NK-92 treated with Interleukin-12 subunit alpha and Interleukin-12 subunit beta, amount 100 ng/mL, for 24 hours (cell line): Measurements from ENCODE around the gene BACH2.
"Not testable (repeated sequence)": the region's sequence is repeated elsewhere in the genome, so short reads cannot be mapped to it uniquely, and the experiment has no call there.

Experiments used
- DNase-seq: peaks from one replicate; lab custom pipeline; 2025; lab: John Stamatoyannopoulos, UW

Gene BACH2

DNA sequence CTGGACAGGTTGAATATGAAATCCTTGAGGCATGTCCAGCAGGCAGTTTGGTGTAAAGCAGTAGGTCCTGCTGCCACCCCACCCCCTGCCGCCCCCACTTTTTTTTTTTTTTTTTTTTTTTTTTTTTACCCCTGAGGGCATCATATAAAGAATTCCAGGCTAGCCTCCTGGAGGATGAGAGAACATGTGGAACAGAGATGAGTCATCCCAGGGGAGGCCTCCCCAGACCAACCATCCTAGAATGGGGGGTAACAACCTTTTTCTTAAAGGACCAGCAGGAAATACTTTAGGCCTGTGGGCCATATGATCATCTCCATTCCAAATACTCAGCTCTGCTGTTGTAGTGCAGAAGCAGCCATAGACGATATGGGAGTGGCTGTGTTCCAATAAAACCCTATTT lies 231.5 kb downstream of the BACH2 start:
- DNase-seq: no peak

DNA sequence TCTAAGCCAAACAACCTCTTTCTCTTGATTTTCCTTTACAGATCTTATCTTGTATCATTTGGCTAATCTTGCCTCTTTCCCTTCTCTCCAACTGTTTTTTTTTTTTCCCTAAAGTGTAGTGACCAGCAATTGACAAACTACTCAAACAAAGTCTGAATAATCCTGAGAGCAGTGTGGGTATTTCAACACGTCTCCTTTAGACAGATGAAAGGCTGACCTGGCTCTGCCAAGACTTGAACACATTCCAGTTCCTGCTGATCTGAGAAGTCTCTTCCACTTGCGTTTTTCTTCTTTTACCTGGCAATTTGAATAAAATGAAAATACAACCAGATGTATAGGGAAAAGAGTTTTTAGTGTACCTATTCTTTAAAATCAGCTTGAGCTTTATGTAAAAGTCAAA lies 234.0 kb downstream of the BACH2 start:
- DNase-seq: no peak

DNA sequence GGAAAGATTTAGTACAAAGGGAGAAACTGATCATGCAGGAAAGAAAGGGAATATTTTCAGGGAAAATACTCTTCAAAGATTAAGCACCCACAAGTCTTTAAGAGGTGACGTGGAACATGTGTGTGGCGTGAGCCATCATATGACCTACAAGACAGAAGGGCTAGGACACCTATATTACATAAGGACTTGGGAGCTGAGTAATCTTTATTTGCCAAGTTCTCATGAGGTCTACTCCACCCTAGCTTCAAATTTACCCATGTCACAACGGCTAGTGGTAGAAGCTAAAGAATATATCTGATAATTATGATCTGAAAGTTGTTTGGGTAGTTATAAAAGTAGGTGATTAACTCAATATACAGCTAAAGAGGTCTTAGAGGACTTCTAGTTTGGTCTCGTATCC lies 234.6 kb downstream of the BACH2 start:
- DNase-seq: no peak

DNA sequence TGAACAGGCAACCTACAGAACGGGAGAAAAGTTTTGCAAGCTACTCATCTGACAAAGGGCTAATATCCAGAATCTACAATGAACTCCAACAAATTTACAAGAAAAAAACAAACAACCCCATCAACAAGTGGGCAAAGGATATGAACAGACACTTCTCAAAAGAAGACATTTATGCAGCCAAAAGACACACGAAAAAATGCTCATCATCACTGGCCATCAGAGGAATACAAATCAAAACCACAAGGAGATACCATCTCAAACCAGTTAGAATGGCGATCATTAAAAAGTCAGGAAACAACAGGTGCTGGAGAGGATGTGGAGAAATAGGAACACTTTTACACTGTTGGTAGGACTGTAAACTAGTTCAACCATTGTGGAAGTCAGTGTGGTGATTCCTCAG lies 237.5 kb downstream of the BACH2 start:
- DNase-seq: not testable (repeated sequence)

DNA sequence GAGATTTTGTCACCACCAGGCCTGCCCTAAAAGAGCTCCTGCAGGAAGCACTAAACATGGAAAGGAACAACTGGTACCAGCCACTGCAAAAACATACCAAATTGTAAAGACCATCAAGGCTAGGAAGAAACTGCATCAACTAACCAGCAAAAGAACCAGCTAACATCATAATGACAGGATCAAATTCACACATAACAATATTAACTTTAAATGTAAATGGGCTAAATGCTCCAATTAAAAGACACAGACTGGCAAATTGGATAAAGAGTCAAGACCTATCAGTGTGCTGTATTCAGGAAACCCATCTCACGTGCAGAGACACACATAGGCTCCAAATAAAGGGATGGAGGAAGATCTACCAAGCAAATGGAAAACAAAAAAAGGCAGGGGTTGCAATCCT lies 240.7 kb downstream of the BACH2 start:
- not testable (repeated sequence) for DNase-seq

DNA sequence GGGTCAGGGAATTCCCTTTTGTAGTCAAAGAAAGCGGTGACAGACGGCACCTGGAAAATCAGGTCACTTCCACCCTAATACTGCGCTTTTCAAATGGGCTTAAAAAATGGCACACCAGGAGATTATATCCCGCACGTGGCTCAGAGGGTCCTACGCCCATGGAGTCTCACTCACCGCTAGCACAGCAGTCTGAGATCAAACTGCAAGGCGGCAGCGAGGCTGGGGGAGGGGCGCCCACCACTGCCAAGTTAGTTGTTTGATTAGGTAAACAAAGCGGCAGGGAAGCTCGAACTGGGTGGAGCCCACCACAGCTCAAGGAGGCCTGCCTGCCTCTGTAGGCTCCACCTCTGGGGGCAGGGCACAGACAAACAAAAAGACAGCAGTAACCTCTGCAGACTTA lies 242.4 kb downstream of the BACH2 start:
- not testable (repeated sequence) for DNase-seq

DNA sequence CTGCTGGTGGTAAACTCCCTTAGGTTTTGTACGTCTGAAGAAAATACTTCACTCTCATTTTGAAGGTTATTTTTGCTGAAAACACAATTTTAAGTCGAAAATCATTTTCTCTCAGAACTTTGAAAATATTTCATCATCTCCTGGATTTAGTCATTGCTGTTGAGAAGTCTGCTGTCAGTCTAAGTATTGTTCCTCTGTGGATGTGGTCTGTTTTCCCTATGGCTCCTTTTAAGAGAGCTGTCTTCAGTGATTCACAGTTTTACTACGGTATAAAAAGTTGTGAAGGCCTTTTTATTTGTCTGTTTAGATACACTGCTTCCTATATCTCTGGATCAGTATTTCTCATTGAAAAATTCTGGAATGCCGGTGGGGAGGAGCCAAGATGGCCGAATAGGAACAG lies 243.0 kb downstream of the BACH2 start:
- no peak for DNase-seq

DNA sequence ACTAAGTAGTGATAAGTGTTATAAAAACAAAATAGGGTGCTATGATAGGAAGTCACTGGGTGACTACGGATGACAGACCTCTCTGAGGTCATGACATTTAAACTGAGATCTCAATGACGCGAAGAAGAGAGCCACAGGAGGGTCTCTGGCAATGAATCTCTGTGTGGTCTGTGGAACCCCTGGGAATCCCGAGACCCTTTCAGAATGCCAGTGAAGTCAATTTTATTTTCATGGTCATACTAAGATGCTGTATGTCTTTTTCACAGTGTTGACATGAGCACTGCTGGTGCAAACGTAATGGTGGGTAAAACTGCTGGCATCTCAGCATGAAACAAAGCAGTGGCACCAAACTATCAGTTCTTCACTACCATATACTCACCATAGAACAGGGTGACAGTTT lies 247.3 kb downstream of the BACH2 start:
- DNase-seq: no peak

DNA sequence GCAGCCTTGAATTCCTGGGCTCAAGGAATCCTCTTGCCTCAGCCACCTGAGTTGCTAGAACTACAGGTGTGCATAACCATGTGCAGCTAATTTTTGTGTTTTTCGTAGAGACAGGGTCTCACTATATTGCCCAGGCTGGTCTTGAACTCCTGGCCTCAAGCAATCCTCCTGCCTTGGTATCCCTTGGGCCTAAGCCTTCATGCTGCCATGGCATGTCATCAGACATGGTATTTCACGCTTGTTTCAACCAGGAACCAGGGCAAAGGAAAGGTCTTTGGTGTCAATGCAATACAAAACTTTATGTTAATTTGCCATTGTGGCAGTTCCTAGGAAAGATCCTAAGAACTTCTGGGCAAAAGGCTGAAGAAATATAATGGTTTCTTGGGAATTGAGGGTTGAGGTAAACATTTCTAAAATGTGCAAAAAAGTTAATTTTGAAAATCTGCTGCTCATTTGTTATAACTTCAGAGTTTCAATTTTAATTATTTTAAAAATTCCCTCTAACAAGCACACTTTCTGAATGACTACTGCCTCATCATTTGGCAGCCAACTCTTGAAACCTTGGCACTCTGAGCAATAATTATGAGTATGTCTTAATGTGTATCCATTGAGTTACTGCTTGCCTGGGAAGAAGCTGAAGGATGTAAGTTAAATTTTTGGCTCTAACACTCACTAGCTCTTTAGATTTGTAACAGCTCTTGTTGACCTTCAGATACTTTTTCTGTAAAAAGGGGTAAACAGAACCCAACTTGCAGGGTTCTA lies 248.3 kb downstream of the BACH2 start:
- DNase-seq: no peak

DNA sequence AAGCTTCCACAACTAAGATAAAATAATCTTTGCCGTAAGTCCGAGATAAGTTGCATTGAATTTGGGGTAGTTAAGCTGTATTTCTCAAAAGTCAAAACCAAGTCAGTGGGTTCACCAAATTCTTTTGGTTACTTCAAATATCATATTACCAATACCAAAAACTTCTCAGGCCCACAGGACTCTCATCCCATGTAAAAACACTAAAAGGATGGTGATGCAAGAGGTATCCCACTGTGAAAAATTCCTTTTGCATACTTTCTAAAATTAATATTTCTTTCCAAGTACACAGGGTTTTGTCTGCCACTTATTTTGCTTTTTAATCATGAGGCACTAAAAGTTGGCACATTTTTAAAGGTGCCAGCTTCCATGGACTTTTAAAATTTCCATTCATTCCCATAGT lies 251.1 kb downstream of the BACH2 start:
- no peak for DNase-seq

DNA sequence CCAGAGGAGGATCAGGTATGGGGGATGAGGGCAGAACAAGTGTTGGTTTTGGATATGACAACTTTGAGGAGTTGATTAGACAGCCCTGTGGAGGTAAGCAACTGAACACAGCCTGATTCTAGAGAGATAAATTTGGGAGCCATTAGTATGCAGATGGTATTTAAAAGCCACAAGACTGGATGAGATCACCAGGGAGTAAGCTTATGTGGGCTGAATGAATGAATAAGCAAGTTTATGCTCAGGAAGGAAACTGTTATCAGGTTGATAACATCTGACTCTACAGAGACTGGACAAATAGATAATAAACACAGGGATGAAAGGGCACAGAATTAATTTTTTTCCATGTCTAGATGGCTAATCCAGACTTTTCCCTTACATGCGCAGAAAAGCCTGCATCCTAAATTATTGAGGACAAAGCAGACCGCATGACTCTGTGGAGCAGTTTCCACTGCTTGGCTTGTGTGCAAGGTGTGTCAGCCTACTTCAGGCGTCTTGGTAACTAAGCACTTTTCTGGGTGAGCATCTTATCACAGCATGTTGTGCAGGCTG lies 251.7 kb downstream of the BACH2 start:
- no peak for DNase-seq

DNA sequence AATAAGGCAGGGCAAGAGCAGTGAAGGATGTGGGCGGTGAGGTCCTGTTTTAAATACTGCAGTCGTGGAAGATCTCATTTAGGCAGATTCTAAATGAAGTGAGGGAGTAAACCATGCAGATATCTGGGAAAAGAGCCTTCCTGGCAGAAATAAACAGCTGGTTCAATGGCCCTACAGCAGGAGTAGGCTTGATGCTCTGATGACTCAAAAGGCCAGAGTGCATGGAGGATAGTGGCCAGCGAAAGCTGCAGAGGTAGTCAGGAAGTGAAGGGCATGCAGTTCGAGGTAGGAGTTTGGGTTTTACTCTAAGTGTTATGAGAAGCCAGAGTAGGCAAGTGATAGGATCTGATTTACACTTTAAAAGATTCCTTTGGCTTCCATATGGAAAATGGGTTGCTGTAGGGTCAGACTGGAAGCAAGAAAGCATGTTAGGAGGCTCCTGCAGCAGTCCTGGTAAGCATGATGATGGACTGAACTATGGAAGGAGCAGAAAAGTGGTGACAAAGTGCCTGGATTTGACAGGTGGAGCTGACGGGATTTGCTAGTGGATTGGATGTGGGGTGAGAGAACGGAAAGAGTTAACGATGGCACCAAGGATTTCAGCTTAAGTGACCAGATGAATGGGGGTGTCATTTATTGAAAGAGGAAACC lies 252.3 kb downstream of the BACH2 start:
- no peak for DNase-seq

DNA sequence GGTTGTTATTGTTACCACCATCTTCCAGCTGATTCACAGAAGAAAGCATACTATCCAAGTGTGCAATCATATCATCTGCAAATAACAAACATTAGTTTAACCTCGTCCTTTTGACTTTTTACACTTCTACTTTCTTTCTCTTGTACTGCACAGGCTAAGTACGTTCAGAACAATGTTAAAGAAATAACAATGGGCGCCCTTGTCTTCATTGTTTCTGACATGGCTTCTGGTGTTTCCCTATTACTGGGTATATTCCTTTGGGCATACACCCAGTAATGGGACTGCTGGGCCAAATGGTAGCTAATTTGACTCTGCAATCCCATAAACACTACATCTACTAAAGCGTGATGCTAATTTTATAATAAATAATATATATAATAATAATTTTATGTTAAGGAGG lies 255.7 kb downstream of the BACH2 start:
- no peak for DNase-seq

DNA sequence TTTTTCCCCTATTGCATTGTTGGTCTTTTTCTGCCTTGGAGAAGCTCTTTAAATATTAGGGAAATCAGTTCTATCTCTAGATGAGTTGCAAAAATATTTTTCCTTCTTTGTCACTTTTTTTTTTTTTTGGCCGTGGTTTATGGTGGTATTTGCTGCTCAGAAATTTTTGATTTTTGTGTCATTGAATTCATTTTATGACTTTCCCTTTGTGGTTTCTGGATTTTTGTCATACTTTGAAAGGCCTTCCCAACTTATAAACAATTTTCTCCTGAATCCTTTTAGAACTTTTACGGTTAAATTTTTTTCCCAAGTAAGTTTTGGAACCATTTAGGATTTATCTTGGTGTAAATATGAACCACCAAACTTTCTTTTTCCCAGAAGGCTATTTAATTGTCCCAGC lies 256.7 kb downstream of the BACH2 start:
- no peak for DNase-seq

DNA sequence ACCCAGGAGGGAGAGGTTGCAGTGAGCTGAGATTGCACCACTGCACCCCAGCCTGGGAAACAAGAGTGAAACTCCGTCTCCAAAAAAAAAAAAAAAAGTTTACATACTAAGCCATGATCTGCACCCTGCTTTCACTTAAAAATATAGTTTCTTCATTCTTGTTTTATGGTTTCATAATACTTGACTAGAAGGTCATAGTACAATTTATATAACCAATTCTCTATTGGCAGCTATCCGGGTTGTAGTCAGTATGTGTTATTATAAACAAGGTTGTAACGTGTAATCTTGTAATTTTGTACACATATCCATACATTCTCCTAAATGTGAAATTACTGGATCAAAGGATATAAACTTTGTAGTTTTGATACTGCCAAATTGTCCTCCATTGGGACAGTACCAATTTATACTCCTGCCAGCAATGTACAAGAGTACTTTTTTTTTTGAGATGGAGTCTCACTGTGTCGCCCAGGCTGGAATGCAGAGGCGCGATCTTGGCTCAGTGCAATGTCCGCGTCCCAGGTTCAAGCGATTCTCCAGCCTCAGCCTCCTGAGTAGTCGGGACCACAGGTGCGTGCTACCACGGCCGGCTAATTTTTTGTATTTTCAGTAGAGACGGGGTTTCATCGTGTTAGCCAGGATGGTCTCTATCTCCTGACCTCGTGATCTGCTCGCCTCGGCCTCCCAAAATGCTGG lies 257.5 kb downstream of the BACH2 start:
- DNase-seq: no peak

DNA sequence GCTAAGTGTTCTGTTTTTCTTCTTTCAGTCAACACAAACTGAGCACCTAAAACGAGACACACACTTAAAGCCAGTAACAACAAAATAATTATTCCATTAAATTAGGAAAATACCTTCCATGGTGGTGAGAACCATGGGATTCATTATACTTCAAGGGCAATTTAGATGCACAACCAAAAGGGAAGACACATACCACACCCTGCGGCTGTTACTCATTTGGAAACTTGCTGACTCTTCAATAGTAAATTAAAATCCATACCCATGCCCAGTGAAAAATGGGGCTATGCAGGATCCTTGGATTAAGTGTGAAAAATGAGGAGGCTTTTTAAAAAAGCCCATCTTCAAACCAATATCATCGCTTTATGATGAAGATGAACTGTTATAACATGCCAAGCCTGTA lies 259.7 kb downstream of the BACH2 start:
- DNase-seq: no peak

DNA sequence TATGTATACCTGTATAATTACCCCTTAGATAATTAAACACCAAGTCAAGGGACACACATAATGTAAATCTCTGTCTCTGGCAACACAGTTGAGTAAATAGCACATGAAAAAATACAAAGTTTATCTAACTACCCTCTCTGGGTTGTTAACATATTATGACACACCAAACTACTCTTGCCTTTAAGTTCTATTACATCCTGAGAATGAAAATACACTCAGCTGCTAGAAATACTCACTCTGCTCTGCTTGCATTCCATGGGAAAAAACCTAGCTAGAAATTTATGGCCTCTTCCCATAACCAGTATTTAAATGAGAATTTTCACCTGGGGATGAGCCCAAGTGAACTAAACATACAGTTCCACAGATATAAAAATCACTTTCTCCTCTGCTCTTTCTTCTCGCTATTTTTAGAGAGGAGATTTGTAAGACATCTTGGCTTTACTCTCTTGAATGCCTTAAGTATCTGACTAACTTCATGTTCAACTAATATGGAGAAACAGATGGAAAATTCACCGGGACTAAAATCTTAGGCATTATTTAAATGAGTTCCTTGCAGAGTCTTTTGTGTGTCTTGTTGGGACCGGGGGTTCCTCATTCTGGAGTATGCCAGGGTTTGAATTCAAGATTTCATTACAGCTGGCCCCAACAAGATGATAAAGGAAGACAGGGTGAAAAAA lies 261.5 kb downstream of the BACH2 start:
- DNase-seq: no peak

DNA sequence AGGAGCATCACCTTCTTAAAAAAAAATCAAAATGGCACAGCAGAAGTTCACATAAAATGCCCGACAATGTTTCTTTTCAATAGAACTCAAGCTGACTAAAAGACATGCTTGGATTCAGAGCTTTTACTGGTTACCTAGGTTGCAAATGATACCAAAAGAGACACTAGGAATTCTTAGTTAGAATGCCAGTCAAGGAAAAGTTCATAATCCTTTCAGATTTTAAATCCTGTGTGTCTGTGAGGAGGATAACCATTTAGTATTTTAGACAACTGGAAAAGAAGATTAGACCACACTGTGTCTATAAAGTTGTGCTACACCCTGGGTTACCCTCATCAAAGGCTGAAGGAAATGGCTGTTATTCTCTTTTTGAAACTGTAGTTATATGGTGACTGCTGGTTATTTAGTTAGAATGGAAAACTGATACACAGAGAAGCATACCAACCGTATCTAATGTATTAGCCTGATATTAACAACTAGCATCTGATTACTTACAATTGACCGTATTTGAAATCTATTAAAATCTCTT lies 262.8 kb downstream of the BACH2 start:
- DNase-seq: no peak

DNA sequence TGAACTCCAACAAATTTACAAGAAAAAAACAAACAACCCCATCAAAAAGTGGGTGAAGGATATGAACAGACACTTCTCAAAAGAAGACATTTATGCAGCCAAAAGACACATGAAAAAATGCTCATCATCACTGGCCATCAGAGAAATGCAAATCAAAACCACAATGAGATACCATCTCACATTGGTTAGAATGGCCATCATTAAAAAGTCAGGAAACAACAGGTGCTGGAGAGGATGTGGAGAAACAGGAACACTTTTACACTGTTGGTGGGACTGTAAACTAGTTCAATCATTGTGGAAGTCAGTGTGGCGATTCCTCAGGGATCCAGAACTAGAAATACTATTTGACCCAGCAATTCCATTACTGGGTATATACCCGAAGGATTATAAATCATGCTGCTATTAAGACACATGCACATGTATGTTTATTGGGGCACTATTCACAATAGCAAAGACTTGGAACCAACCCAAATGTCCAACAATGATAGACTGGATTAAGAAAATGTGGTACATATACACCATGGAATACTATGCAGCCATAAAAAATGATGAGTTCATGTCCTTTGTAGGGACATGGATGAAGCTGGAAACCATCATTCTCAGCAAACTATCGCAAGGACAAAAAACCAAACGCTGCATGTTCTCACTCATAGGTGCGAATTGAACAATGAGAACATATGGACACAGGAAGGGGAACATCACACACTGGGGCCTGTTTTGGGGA lies 264.0 kb downstream of the BACH2 start:
- not testable (repeated sequence) for DNase-seq

DNA sequence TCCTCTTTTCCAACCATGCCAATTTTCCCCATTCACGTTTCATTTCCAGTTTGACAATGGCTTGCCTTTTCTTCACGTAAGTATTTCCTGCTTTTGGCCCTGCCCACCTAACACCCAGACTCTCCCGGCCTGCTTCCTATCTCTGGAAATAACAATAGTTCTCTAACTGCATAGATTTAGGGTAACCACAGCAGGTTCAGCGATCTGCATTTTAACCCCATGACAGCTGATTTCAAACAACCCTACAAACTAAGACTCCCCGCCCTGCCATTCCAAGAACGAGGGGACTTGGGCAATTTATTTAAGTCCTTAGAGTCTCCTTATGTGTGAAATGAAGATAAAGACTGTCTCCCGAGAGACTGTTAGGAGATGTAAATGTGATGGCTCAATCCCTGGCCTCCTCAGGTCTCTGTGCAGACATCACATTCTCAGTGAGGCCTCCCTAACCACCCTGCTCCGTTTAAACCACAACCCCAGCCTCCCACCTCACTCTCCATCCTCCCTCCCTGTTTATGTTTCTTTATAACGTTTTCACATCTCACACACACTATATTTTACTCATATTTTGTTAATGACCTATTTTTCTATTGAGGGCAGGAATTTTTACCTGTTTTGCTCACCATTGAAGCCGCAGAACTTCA lies 267.5 kb downstream of the BACH2 start:
- DNase-seq: no peak
